B cell (primary cell): ENCODE data around the gene OCA2. TPM values are rescaled to one million over a fixed set of nuclear protein-coding genes. Genes with fewer than 3 reads are reported as not detected.

Experiments
- ATAC-seq: fragments of 200-7000 bp; cut with Tn5 transposase; one replicate; pipeline ENCODE4 v1.10.0; 2021; ENCODE audit warnings: low read depth, mild to moderate bottlenecking, moderate number of reproducible peaks, moderate library complexity
- CTCF ChIA-PET: fragments of 350-600 bp; sonication (Branson Sonifier 250); formaldehyde crosslinking; loops from one replicate; lab custom pipeline; 2021; ENCODE audit warnings: antibody characterized with exemption, inconsistent platforms; lab: Charles Lee
- POLR2A ChIA-PET: fragments of 350-600 bp; sonication (Branson Sonifier 250); formaldehyde crosslinking; loops from one replicate; lab custom pipeline; 2021; ENCODE audit warnings: antibody characterized with exemption; lab: Charles Lee
- DNase-seq: peaks from one replicate; pipeline ENCODE4 v3.0.0; 2013
- H2AFZ ChIP-seq: 2 replicates; pipeline ENCODE4 v1.6.1; 2012; ENCODE audit warnings: mild to moderate bottlenecking, low read depth, low read length; ENCODE audit not compliant: insufficient read depth, poor library complexity, severe bottlenecking
- H3K27ac ChIP-seq, 2 donors: 1 replicate in 1 of 2; 2 replicates in 1 of 2; pipeline ENCODE4 v1.5.1; 2012 to 2013; ENCODE audit warnings: low read length in 2 of 2, mild to moderate bottlenecking in 2 of 2, moderate library complexity in 1 of 2
- H3K27me3 ChIP-seq, 4 experiments: fragments of 200-600 bp in 1 of 4; sonication (generic) in 1 of 4; replicated peaks in 1 of 4; 1 replicate in 2 of 4; 2 replicates in 2 of 4; pipeline versions ENCODE4 v1.6.1 to v1.7.0; 2013 to 2016; ENCODE audit warnings: low read length in 3 of 4, mild to moderate bottlenecking in 2 of 4, mixed read lengths in 1 of 4, moderate library complexity in 1 of 4; ENCODE audit not compliant: insufficient read depth in 4 of 4, control insufficient read depth in 3 of 4; ENCODE audit errors: control extremely low read depth in 1 of 4
- H3K36me3 ChIP-seq, 2 experiments: replicated peaks in 1 of 2; 1 replicate in 1 of 2; 2 replicates in 1 of 2; pipeline versions ENCODE4 v1.6.1 to v1.7.1; 2013; ENCODE audit warnings: low read length in 1 of 2; ENCODE audit not compliant: insufficient read depth in 2 of 2, control insufficient read depth in 1 of 2; ENCODE audit errors: control extremely low read depth in 1 of 2, extremely low read depth in 1 of 2
- H3K4me1 ChIP-seq, 2 donors: fragments of 200-600 bp in 1 of 2; sonication (generic) in 1 of 2; 1 replicate in 1 of 2; 2 replicates in 1 of 2; pipeline versions ENCODE4 v1.5.1 to v1.6.1; 2013 to 2017; ENCODE audit warnings: low read length in 2 of 2; ENCODE audit not compliant: control insufficient read depth in 2 of 2, insufficient read depth in 2 of 2
- H3K4me2 ChIP-seq: replicated peaks from 2 replicates; pipeline ENCODE3; 2012; ENCODE audit warnings: mild to moderate bottlenecking, low read depth, low read length; ENCODE audit not compliant: poor library complexity, severe bottlenecking
- H3K4me3 ChIP-seq, 5 experiments: fragments of 200-600 bp in 1 of 5; sonication (generic) in 1 of 5; 1 replicate in 3 of 5; 2 replicates in 2 of 5; pipeline versions ENCODE4 v1.5.1 to v1.7.0; 2011 to 2016; ENCODE audit warnings: low read length in 4 of 5, mild to moderate bottlenecking in 4 of 5, low read depth in 2 of 5, control low read depth in 1 of 5, moderate library complexity in 1 of 5; ENCODE audit not compliant: insufficient read depth in 1 of 5; ENCODE audit errors: control extremely low read depth in 1 of 5, extremely low read depth in 1 of 5
- H3K79me2 ChIP-seq: fragments of 200-600 bp; sonication (generic); one replicate; pipeline ENCODE4 v1.6.0; 2016; ENCODE audit warnings: low read length; ENCODE audit not compliant: control insufficient read depth, insufficient read depth
- H3K9ac ChIP-seq: fragments of 200-600 bp; sonication (generic); 2 replicates; pipeline ENCODE4 v1.6.1; 2017; ENCODE audit warnings: mild to moderate bottlenecking, low read length, moderate library complexity
- H3K9me3 ChIP-seq, 3 donors: one replicate each; pipeline versions ENCODE4 v1.6.1 to v1.7.1; 2013; ENCODE audit warnings: low read length in 2 of 3; ENCODE audit not compliant: control insufficient read depth in 2 of 3, insufficient read depth in 1 of 3; ENCODE audit errors: control extremely low read depth in 1 of 3
- H4K20me1 ChIP-seq: 2 replicates; pipeline ENCODE4 v1.6.0; 2012; ENCODE audit warnings: mild to moderate bottlenecking, low read length; ENCODE audit not compliant: insufficient read depth, control insufficient read depth, poor library complexity, severe bottlenecking
- H3K27ac Mint-ChIP-seq: one replicate; pipeline ENCODE4 v1.8.0; 2021; ENCODE audit warnings: mixed read lengths
- H3K27me3 Mint-ChIP-seq: one replicate; pipeline ENCODE4 v1.8.0; 2021; ENCODE audit warnings: mixed read lengths
- H3K4me1 Mint-ChIP-seq: one replicate; pipeline ENCODE4 v1.8.0; 2021; ENCODE audit warnings: mixed read lengths
- H3K4me3 Mint-ChIP-seq: one replicate; pipeline ENCODE4 v1.8.0; 2021; ENCODE audit warnings: mixed read lengths
- H3K9me3 Mint-ChIP-seq: one replicate; pipeline ENCODE4 v1.8.0; 2022; ENCODE audit warnings: mixed read lengths; ENCODE audit not compliant: insufficient read depth
- CTCF ChIP-seq: fragments of 200-600 bp; IDR thresholded peaks from one replicate; pipeline ENCODE4 v1.8.0; 2022; ENCODE audit warnings: antibody characterized with exemption, mild to moderate bottlenecking
- EZH2 ChIP-seq: IDR thresholded peaks from 2 replicates; pipeline ENCODE4 v1.6.1; 2012; ENCODE audit warnings: borderline replicate concordance, low read depth, mild to moderate bottlenecking, moderate library complexity, low read length; ENCODE audit not compliant: insufficient read depth, poor library complexity, severe bottlenecking
- WGBS: methylation state at CpG from one replicate; pipeline ENCODE4 v1.1.5; 2013; ENCODE audit warnings: missing lambda C conversion rate; ENCODE audit not compliant: insufficient coverage; 5-methylcytosine and 5-hydroxymethylcytosine counted together
- intact Hi-C: fragments of 100-400 bp; cut with micrococcal nuclease; formaldehyde crosslinking; loops from one replicate; pipeline ENCODE4 v1.10.0; 2022
- polyA plus RNA-seq: library from polyadenylated mRNA; depleted of rRNA; stranded (reverse); fragments of >200 nt; gene quantifications from 2 replicates; pipeline ENCODE4 v1.2.3, GENCODE V29; 2012
- total RNA-seq, 2 donors: library from RNA; stranded (reverse); fragments of 120-200 nt in 1 of 2; gene quantifications; 1 replicate in 1 of 2; 2 replicates in 1 of 2; pipeline versions ENCODE4 v1.2.3 to v1.2.4, GENCODE V29; 2013 to 2022

Gene OCA2
- total and polyA plus RNA-seq, 2 donors (not counting 1 experiment from before 2014, with no cell fraction given), result 0.12 TPM; not detected in 1

DNA sequence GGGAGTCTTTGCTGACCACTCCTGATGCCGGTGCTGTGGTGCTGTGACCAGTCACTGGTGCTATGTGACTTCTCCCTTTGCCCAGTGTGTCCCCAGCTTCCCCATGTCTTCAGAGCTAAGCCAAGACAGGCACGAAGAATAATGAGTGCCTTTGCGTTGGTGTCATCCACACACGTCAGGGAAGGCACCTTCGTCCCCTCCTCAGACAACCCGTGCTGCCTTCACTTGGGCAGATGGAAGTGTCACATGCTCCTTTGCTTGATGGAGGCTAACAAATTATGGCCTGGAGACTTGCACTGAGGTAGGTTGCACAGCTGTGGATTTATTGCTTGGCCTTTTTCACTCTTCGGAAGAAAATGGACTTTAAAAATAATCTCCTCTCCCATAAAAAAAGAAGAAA is 291.8 kb downstream of the OCA2 start:
- no peaks in the 10 kb centered on the region for H4K20me1 ChIP-seq
- H3K79me2 ChIP-seq, result no peaks in the 10 kb centered on the region
- no peak overlapping the region for H3K4me2 ChIP-seq
- no peak overlapping the region for H2AFZ ChIP-seq
- no peaks in the 10 kb centered on the region for H3K27me3 Mint-ChIP-seq
- ChIA-PET CTCF (no interaction called here), POLR2A (no interaction called here)
- DNase-seq (no peak), ATAC-seq (no peak)
- H3K4me3 Mint-ChIP-seq, result no peak overlapping the region
- TF ChIP-seq EZH2, result no peak
- TF ChIP-seq CTCF, result no peak
- 96% methylated on average over 7 of the region's 7 CpGs for WGBS
- H3K9me3 Mint-ChIP-seq, result peaks cover 5% of the 10 kb centered on the region
- H3K27ac Mint-ChIP-seq, result no peak overlapping the region
- H3K4me1 ChIP-seq, result no peaks in the 10 kb centered on the region
- peaks cover 0 to 34% (median 0%) of the 10 kb centered on the region in 3 donors for H3K9me3 ChIP-seq
- H3K27me3 ChIP-seq, result no peaks in the 10 kb centered on the region
- no peaks in the 10 kb centered on the region for H3K4me1 Mint-ChIP-seq
- H3K36me3 ChIP-seq, result no peaks in the 10 kb centered on the region
- H3K27ac ChIP-seq, result no peak overlapping the region
- H3K4me3 ChIP-seq, result no peak overlapping the region
- intact Hi-C loops, result no loop called here
- no peak overlapping the region for H3K9ac ChIP-seq

DNA sequence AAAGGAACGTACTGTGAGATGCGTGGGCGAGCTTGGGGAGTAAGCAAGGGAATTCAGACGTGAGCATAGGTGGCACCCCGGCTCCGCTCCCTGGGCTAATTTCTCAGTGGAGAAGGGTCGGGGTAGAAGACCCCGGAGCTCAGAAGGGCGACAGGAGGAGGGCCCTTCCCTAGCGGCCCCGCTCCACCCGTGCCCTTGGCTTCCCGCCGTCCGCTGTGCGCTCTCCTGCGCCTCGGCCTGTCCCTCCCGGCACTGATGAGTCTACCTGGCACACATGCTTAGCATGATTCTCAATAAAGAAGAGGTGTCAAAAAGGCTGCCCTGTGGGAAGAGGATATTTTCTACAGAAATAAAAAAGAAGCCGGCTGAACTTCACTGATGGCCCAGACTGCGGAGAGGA is 292.7 kb downstream of the OCA2 start:
- Histone ChIP-seq H3K4me1 (no peaks in the 10 kb centered on the region), H3K4me2 (no peak overlapping the region), H2AFZ (no peak overlapping the region), H3K27me3 (no peaks in the 10 kb centered on the region), H3K27ac (no peak overlapping the region), H3K9ac (no peak overlapping the region), H3K79me2 (no peaks in the 10 kb centered on the region), H3K9me3 (peaks cover 0 to 34% (median 0%) of the 10 kb centered on the region in 3 donors), H4K20me1 (no peaks in the 10 kb centered on the region), H3K4me3 (no peak overlapping the region), H3K36me3 (no peaks in the 10 kb centered on the region)
- ChIA-PET POLR2A (no interaction called here), CTCF (no interaction called here)
- no peak overlapping the region for H3K4me3 Mint-ChIP-seq
- peaks cover 5% of the 10 kb centered on the region for H3K9me3 Mint-ChIP-seq
- 94% methylated on average over 19 of the region's 21 CpGs for WGBS
- H3K27me3 Mint-ChIP-seq, result no peaks in the 10 kb centered on the region
- TF ChIP-seq CTCF, result no peak
- no peaks in the 10 kb centered on the region for H3K4me1 Mint-ChIP-seq
- intact Hi-C loops, result no loop called here
- no peak for ATAC-seq
- no peak overlapping the region for H3K27ac Mint-ChIP-seq
- DNase-seq, result no peak
